Colon (tissue), 2 donors: ENCODE results near the gene GABARAP.

Experiments used
- FAIRE-seq: peaks from 2 replicates; lab custom pipeline; 2012; peaks lifted over from hg19 to GRCh38; lab: Jason Lieb, UNC
- donor health status: control.
- donor health status: control.

Gene GABARAP

GRCh38 chr17:7222093-7222971 is 19.9 kb downstream of the GABARAP start:
- no peak for FAIRE-seq

DNA sequence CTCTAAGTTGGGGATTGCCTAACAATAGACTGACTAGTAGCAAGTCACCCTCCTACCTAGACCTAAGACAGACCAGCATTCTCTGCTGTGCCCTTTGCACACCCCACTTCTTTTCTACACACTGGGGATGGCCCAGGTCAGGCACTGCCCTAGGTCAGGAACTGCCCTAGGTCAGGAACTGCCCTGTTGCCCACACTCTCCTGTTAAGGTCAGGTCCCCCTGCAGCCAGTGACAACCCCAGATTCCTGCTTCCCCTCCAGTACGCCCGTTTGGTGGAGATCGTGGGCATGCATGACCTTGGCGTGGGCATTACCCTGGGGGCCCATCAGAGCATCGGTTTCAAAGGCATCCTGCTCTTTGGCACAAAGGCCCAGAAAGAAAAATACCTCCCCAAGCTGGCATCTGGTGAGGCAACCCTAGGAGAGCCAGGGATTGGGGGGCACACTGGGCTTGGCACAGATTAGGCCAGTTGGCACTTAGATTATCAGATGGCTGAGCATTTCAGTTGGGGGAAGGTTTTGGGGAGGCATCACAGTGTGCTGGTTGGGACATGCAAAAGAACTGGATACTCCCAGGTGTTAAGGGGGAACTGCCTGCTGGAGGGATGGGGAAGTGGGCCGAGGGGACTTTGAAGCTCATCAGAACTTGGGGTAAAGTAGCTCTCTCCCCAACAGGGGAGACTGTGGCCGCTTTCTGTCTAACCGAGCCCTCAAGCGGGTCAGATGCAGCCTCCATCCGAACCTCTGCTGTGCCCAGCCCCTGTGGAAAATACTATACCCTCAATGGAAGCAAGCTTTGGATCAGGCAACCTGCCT is 20.8 kb downstream of the GABARAP start:
- no peak for FAIRE-seq

DNA sequence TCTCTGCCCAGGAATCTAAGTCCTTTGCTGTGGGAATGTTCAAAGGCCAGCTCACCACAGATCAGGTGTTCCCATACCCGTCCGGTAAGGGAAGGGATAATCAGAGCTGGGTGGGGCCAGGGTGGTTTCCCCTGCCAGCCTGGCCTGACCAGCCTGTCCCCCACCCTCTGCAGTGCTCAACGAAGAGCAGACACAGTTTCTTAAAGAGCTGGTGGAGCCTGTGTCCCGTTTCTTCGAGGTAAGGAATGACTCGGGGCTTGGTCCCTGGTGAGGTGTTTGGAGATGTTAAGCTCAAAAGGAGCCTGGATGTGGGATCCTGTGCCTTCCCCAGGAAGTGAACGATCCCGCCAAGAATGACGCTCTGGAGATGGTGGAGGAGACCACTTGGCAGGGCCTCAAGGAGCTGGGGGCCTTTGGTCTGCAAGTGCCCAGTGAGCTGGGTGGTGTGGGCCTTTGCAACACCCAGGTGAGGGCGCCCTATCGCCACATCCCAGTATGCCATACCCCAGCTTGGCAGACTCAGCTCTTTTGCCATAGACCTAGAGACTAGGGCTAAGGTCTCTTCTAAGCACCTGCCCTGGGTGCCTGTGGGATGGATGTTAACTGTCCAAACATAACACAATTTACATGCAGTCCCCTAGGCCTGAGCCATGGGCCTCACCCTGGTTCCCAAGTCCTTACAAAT is 21.5 kb downstream of the GABARAP start:
- no peak for FAIRE-seq

DNA sequence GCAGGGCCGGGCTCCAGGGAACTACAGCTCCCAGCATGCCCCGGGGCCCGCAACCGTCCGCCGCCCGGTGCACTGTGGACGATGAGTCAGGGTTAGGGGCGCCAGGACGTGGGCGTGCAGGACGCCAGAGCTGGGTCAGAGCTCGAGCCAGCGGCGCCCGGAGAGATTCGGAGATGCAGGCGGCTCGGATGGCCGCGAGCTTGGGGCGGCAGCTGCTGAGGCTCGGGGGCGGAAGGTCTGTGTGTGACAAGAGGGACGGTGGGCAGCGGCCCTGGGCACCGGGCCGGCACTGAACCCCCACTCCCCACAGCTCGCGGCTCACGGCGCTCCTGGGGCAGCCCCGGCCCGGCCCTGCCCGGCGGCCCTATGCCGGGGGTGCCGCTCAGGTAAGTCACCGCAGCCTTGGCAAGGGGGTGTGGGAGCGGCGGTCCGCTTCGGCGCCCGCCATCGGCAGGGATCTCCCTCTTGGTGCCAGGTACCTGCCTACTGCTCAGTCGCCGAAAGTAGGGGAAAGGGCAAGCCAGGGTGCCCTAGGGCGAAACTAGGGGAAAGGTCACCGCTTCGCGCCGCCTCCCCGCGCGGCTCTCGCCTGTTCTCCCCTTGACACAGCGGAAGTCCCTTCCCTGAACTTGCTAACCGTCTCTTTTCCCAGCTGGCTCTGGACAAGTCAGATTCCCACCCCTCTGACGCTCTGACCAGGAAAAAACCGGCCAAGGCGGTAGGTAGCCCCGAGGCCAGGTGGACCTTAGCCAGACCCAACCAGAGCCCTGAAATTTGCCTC is 22.2 kb downstream of the GABARAP start, which contains the start of the genes ACADVL and DLG4:
ACADVL (plus strand) TSS at position 127 of the 781 bp plus-strand sequence; CDS start at position 174, 47 bp downstream.
DLG4 (minus strand) TSS at position 25 of the 781 bp plus-strand sequence.
- peak; percentile 62 for FAIRE-seq

DNA sequence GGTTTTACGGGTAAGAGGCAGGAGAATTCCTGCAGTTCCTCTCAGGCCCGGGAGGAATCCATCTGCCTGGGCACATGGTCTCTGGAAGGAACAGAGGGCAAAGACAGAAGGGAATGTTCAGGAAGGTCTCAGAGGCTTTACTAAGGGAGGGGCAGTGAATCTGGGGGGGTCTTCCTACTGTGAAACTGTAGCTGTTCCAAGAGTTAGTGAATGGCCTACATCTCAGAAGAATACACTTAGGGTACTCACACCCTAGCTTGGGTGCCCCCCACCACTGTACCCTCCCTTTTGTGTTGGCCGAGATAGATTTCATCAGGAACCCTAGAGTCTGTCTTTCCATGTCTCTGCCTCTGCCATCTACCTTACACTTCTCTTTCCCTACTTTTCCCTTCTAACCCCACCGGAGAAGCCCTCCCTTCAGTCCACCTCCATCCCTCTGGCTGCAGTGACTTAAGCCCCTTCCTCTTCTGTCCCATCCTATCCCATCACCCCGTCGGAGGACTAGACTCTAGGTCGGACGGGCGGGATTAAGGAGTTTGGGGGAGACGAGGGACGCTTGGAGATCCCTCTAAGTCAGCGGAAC is 22.9 kb downstream of the GABARAP start:
- FAIRE-seq = no peak

- FAIRE-seq = no peak
Observed at GRCh38 chr17:7218758-7219157, 23.5 kb downstream of the GABARAP start.

DNA sequence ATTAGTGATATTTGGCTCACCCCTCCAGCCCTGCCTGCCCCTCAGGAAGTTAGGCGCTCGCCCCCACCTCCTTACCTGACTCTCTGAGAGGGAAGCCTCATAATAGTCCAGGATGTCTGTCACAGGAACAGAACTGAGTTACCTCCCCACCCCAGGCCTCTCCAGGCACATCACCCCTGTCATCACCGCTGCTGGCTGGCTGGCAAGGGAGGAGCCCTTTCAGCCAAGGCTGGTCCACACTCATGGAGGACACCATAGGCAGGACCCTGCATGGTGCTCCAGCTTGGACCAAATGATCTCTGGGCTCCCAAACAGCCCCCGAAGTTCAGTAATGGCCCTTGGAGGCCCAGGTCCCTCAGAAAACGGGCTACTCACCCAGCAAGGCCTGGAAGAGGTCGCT is 24.1 kb downstream of the GABARAP start:
- FAIRE-seq = no peak

DNA sequence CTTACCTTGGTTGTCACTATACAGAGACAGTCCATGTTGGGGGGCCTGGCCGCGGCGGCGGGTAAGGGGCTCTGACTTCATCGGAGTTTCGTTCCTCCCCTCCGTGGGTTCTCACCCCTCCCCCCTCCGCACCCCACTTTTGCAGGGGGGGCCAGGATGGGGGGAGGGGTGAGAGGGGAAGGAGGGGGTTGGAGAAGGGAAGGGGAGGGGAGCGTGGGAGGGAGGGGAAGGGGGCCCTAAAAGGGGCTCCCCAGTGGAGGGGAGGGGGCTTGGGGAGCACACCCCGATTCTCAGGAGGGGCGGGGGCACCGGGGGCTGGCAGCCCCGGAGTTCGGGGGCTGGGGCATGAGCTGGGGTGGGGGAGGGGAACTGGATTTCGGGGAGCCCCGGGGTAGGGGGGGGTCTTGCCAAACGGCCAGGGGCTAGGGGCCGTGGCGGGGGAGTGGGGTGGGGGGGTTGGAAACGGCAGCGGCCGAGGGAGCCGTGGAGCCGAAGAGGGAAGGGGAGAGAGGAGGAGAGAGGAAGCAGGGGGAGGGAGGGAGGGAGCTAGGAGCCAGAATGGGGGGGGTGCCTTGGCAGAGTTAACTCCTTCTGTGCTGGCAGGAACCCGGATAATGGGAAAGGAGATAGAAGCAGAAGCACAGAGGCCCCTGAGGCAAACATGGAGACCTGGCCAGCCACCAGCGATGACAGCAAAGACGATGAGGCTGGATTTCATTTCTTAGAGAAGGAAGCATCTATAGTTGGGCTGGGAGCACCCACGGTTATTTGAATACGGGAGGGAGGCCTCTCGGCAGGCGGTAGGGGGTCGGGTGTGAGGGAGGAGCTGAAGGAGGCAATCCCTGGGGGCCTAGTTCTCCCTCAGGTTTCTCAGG is 24.9 kb downstream of the GABARAP start:
- FAIRE-seq = no peak

DNA sequence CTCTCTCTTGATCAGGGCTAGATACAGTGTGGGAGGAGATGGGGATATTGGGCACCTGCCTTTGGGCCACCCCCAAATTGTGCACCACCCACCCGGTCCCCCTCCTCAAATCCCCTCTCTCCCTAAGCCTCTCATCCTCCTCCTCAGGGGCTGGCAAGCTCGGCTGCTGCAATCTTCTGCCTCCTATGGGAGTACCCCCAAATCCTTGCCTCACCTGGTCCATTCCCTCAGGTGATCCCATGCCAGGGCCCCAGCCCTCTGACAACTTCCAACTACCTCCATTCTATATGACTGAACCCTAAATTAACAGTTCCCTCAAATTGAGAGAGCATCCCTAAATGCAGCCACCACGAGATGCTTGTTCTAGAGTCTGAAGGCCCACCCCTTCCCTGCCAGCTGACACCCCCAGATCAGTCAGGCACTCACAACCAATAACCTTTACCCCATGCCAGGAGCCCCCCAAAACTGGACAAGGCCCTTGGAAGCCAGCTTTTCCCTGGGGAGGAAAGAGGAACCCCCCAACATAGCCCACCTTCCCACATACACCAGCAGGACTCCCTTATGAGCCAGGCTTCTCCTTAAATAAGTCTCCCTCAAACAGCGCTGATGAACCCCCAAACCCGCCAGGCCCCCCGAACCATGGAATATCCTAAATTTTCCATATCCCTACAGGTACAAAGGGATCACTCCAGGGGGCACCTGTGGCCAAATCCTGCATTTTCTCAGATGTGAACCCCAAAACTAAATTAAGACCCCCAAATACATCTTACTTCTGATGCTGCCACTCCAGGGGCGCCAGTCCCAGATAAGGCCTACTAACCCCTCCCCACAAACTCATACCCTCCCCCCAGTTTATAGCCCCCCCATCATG is 25.8 kb downstream of the GABARAP start:
- FAIRE-seq = no peak

DNA sequence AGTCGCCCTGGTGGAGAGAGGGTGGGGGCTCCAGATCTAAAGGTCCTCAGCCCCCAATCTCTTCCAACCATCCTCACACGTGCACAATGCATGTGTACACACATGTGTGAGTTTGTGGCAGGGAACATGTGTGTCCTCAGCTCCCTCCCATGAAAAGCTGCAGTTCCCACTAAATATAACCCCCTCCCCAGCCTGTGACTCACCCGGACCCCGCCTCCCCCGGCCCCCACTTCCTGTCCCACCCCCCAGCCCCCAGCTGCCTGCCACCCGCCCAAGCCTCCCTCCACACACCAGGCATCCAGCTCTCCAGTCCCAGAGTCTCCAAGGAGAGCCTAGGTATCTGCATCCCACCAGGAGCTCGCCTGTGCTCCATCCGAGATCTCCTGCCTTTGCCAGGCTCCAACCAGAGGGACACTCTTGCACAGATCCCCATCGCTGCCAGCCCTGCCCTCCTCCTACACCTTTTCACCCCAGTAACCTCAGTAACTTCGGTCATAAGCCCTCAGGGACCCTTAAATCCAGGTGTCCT is 26.5 kb downstream of the GABARAP start:
- FAIRE-seq = no peak

GRCh38 chr17:7215136-7215638 is 27.1 kb downstream of the GABARAP start:
- no peak for FAIRE-seq

- FAIRE-seq = no peak
Observed at GRCh38 chr17:7214300-7215135, 27.7 kb downstream of the GABARAP start.

GRCh38 chr17:7213895-7214299 is 28.4 kb downstream of the GABARAP start:
- no peak for FAIRE-seq

DNA sequence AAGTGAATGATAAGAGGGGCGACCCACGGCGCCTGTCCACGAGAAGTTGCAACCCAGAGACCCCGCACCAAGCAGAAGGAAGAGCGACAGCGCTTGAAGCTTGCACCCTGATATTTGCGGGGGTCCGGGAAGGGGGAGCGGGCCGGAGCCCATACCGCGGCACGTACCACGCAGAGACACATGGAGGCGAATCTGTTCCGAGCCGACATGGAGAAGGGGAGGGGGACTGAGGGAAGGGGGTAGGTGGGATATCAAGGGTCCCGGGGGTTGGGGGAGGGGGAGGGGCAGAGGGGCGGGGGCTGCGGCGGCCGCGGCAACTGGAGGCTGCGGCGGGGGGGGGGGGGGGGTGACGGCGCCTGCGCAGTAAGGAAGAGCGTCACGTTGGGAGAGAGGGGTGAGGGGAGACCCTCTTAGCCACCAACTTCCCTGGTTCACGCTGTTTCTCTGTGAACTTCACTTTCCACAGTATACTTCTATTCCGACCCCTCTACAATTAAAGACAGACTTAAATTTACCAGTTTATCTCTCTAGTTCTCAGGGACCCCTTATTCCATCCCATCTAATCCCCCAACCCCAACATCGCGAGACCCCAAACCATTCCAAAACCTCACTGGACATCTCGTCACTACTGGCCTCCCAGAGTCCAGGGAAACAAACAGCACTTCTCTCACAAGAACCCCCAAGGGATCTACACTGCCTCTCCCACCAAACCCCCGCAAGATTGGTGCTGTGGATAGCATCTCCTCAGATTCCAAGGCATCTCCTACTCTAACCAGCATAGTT is 30.6 kb downstream of the GABARAP start:
- FAIRE-seq = no peak

- FAIRE-seq = no peak
Observed at GRCh38 chr17:7208754-7209460, 33.3 kb downstream of the GABARAP start.

DNA sequence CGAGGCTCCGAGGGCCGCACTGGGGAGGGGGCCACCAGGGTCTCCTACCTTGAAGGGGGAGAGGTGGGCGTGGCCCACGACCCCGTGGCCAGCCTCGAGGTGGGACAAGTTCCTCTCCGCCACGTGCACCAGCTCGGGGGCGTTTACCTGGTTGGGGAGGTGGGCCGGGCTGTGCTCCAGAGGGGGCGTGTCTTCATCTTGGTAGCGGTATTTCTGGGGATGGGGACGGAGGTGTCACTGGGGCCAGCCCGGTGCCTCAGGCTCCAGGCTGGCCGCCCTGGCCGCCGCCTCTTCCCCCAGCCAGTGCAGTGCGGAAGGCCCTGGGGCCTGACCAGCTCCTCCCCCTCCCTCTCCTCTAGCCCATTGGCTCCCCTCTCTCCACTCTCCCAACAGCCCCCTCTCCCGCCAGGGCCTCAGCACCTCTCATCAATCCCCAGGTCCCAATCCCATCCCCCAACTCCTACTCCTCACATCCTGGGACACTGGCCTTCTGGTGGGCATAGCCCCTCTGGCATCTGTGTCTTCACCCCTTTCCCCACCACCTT is 34.1 kb downstream of the GABARAP start:
- FAIRE-seq = no peak
